NCI-H2107 treated with DMSO at 0.1 percent for 48 hours (cell line): Measurements from ENCODE around the gene GCLC.

Experiments used
- DNase-seq: peaks from one replicate; lab custom pipeline; 2025; ENCODE audit not compliant: unreplicated experiment; lab: John Stamatoyannopoulos, UW

GCLC gene

DNA sequence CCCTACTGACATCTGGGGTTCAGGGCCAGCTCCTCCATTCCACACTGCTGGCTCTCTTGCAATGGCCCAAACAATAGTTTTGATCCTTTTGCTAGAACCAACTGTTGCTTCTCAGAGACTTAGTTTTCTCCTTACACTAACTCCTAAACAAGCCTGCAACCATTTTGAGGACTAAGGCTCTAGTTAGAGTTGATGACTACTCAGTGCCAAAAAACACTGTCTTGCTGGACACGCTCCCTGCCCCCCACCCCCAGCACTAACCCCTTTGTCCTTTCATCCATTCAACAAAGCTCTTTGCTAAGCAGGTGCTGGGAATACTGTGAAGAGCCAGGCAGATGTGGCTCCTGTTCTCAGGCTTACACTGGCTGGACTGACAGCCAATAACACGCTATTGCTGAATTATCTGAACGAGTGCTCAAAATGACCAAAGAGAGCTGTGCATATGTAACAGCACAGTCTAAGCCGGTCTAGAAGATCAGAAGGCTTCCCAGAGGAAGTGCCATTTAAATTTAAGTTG, 17.6 kb downstream of the GCLC start:
- DNase-seq: peak; percentile 12

DNA sequence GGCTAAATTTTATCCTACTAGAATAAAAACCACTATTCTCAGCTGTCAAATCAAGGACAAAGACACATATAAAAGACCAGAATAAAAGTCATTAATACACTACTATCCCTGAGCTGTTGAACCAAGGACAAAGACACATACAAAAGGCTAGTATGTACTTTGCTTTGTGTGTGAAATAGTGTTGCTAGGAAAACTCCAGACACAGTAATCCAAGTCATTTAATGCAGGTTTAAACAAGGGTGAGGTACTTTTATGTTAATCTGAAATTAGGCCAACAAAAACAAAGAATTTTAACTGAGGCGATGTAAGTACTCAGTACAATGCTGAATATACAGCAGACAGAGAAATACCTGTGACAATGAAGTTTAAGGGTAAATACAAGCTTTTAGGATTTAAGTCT, 18.9 kb downstream of the GCLC start:
- no peak for DNase-seq

DNA sequence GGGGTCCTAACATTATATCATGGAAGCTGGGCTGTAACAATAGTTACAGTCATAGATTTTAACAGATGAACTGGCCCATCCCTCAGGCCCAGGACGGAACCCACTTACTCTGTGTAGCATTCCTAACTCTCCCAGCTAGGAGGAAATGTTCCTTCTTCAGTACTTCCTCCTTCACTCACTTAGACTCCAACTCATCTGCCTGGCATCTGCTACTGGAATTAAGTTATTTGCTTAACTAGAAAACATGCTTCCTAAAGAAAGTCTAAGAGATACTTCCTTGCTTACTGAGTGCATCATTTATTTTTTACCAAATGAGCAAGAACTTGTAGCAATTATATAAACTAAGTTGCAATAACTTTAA, 20.5 kb downstream of the GCLC start:
- no peak for DNase-seq

DNA sequence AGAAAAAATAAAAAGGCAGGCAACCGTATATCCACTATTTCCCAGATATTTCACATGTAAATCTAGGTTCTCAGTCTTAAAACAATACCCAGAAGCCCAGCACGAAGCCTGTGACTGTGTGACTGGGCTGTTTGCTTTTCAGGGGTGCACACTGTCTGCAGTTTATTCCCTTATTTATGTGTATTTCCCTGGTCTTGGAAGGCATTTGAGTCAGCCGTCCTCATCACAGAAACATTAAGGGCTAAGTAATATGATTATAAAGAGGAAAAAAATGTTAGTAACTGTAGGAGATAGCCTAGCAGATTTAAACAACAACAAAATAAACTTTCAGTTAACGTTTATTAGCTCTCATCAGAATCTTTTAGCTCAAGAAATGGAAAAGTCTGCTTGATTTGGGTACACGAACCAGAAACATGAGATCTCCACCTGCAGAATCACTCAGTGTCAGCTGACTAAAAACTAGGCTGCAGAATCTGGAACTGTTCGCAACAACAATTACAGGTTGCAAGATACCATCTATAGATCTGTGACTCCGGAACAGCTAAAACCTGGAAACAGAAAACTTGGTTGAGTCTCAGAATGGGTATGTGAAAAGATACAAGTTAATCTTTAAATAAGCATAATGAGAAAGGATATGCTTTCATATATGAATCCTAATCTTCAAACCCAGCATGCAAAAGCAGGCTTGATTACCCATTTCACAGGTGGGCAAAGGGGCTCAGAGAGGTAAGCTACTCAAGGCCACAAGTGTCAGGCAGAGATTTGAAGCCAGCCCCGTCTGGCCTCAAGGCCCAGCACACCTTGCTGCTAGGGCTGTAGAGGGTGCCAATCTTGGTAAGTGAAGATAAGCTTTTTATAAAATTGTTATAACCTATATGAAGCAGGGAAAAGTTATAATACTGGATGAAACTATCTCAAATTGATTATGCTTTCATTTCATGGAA, 21.1 kb downstream of the GCLC start:
- DNase-seq: no peak

DNA sequence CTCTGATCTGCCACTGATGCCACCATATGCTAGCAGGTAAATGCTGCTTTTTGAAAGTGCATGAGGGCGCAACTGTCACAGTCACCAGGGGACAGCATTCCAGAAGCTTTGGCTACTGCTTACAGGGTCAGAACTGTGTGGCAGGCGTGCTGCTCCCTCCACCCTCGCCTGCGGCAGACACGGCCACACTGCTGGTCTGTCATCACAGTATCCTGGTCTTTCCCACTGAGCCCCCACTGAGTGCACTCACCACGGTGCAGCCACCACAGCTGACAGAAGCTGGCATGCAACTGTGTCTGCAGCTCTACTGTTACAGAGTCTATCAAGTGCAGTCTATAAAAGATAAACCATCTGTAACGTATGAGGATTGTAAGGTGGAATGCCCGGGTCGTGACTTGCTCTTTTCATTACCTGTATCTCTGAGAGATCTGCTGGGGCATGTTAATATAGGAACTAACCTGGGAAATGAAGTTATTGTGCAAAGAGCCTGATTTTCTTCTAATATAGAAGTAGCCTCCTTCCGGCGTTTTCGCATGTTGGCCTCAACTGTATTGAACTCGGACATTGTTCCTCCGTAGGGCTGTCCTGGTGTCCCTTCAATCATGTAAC, 24.5 kb downstream of the GCLC start:
- no peak for DNase-seq

DNA sequence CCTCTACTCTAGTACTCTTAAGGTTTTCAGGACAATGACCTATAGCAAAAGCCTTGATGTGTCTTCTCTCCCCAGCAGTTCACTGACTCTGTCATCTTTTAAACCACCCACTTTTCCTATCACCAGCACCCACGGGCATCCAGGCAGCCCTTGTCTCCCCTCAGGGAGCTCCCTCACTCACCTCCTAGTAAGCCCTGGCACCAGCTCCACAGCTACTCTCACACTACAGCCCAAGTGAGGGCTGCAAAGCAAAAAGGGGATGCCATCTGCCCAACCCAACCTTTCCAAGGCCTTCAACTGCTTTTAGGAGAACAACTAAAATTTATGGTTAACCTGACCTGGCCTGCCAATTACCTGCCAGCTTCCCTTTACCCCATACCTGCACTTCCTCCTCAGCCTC, 26.0 kb downstream of the GCLC start:
- DNase-seq: no peak

DNA sequence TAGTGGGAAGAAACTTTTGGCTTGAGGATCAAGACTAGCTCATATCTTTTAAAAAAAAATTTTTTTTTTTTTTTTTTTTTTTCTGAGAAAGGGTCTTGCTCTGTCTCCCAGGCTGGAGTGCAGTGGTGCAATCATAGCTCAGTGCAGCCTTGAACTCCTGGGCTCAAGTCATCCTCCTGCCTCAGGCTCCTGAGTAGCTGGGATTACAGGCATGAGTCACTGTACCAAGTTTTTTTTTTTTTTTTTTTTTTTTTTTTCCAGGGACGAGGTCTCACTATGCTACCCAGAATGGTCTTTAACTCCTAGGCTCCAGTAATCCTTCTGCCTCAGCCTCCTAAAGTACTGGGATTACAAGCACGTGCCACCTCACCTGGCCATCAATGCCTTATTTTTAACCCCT, 27.9 kb downstream of the GCLC start:
- no peak for DNase-seq

DNA sequence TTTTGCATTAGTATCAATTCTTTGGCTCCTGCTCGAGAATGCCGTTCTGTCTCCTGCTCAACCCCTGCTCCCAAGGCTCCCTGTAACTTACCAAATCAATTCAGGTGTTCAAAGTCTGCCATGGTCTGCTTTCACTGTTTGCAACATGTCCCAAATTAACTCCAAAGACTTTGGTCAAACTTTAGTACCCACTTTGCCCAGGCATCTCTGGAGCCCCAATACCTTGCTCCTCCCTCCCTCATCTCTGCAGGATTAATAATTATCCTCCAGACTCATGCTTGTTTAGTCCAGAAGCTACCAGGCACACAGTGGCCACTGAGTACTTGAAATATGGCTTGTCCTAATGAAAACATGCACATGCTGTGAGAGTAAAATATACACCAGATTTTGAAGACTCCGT, 30.2 kb downstream of the GCLC start:
- DNase-seq: no peak

DNA sequence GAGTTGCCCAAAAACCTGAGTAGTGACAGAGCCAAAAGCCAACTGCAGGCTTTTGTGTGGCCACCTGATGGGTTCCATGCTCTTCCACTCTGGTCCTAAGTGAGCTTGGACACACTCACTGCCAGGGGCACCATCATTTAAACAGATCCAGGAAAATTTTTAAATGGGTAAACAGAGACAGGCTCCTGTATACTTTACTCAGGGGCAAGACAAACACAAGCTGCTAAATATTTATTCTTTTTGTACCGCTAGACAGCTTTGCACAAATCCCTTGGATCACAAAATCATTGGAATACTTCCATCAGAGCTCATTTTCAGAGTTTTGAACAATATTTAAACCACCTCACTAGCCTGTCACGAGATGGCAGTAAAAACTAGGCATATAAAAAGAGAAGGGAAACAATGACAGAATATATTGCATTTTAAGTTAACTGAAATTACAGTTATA, 31.4 kb downstream of the GCLC start:
- no peak for DNase-seq

DNA sequence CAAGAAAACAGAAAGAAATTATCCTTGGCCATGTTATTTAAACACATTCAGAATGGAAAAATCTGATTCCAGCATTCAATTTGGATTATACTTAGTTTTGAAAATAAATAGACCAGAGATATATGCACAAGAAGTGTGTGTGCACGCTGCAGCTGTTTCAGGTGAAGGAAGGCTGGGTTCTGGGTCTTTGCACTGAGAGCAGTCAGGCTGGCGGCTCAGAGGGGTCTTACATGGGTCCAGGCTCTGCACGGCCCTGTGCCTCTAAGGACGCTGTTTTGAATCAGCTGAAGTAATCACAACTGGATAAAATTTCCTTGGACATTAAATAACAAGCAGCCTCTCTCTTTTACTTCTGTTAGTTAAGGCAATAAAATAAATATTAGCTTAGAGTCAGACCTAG, 31.8 kb downstream of the GCLC start:
- no peak for DNase-seq

DNA sequence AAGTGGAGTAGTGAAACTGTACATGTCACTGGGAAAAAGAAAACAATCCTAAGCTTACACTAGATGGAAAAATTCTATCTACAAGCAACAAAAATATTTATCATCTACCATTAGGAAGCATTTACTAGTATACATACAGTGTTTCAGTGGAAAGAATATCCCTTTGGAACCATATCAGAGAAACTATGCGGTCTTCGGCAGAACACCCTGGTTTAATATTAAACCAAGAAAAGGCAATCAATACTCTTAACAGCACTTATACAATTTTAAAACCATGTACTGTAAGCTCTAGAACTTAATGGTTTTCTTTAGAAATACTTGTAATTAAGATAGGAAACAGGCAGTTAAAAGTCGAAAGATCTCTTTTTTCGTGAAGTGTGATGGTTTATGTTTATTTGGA, 32.3 kb downstream of the GCLC start:
- DNase-seq: no peak

DNA sequence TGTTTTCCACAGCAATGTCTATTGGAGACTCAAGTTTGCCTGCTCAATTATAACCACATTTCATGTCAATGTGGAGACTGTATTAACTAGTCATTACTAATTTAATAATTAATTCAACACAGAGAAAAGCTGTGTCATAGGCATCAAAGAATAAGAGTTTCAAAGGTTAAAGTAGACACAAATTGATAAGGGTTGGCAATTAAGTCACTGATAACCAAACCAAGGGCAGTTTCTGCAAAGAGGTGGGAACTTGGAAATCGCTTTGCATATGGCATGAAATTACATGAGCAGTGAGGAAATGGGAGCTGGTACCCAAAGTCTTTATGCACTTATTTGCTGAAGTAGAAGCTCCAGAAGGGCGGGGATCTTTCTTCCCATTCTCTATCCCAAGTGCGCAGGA, 34.2 kb downstream of the GCLC start:
- no peak for DNase-seq

DNA sequence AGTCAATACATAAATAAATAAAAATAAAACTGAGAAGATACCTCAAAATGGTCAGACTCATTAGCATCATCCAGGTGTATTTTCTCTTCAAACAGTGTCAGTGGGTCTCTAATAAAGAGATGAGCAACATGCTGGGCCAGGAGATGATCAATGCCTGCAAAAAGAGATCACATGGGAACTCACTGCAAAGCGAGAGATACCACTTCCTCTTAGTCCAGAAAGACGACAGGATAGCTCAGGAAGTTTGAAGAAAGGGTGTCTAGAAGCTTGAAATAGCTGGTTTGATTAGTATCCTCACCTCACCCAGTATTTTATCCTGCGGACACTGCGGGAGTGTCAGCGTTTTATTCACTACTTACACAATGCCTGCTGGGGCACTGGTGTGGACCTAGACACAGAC, 38.0 kb downstream of the GCLC start:
- no peak for DNase-seq

DNA sequence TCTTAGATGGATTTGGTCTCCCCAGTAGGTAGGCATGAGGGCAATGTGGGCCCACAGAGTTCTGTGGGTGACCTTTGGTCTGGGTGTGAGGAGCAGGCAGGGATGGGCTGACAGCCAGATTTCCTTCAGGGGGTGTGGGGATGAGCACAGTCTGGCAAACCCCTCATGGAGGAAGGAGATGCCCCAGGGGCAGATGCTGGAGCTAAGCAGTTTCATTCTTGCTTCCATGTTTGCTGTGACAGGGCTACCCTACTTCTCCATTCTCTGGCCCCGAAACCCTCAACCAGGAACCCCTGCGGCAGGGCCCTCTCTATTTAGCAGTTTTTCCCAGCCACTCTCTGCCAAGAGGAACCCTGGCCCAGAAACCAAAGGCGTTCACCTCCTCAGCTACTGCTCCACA, 40.4 kb downstream of the GCLC start:
- no peak for DNase-seq

DNA sequence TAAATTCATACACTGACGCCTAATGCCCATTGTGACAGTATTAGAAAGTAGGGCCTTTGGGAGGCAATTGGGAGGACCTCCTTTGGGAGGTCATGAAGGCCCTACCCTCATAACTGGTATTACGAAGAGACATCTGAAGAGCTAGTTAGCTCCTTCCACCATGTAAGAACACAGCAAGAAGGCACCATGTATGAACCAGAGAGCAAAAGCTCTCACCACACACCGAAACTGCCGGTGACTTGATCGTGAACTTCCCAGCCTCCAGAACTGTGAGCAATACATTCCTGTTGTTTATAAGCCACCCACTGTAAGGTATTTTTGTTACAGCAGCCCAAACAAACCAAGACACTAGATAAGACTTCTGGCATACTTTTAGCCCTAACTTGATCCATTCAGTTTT, 41.8 kb downstream of the GCLC start:
- DNase-seq: no peak

DNA sequence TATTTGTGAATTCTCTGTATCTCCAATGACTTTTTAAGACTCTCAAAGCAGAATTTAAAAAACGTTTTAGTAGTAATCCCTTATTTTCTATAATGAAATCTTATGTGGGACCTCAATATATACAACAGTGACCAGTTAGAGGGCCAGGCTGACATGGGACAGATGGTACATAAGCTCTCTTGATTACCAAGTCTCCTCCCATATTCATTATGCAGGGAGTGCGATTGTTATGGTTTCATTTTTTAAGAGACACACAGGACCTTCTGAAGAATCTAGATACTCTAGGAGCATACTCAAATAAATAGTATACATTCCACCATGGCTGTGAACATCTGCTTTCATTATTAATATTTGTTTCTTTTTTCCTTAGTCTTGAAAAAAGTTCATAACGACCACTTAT, 43.5 kb downstream of the GCLC start:
- DNase-seq: no peak

DNA sequence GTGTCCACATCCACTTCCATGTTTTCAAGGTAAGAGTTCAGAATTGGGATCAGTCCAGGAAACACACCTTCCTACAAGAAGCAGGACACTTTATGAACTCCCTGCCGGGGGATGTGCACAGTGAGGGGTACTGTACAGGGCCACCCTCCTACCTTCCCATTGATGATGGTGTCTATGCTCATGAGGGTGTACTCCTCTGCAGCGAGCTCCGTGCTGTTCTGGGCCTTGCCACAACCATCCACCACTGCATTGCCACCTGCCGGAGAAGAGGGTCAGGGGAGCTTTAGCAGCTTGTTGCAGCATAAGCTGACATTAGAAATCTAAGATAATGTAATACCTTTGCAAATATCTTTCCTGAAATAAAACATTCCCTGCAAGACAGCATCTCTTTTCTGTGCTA, 44.8 kb downstream of the GCLC start:
- no peak for DNase-seq

DNA sequence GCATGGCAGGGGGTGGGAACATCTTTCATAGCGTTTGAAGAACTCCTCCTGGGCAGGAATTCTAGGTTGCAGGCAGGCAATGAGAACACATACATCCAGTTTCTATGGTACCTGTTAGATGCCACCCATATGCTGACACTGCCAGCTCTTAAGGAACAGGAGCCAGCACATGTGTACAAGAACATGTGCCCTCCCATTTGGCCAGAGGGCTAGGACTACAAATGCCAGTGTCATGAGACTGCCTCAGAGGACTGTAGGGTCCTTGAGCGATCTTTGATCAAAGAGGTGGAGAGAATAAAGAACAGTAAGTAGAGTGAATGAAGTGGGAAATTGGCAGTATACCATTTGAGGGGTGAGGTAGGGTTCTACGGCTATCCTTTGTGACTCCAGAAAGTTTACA, 45.8 kb downstream of the GCLC start:
- no peak for DNase-seq

DNA sequence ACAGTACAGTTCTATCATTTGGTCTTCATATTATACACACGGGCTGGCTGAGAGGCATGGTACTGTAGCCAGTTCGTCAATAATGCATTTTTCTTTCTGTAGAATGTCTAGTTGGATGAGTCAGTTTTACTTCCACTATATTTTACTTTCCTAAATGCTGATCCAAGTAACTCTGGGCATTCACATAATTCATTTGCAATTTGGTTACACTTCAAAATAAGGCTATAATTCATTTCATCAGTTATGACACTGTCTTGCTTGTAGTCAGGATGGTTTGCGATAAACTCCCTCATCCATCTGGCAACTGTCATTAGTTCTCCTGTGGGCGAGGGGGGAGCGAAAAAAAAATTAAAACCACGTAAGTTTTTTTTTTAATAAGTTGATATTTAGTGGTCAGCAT, 46.3 kb downstream of the GCLC start:
- DNase-seq: no peak

DNA sequence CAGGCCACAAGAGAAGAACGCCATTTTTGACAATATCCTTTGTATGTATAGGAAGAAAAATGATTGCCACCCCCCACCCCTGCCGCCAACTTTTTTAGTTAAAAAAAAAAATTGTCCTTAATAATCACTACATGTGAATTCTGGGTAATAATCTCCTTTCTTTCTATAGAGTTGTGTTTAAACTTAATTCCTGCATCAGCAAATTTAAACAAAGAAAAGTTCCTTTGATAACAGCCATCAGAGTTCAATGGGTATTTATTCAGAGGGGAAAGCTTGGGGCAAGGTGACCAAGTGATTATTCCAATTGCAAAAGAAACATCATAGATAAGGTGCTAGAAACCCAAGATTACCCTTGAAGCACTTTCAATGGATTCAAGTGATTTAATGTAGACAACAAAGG, 47.0 kb downstream of the GCLC start:
- no peak for DNase-seq

DNA sequence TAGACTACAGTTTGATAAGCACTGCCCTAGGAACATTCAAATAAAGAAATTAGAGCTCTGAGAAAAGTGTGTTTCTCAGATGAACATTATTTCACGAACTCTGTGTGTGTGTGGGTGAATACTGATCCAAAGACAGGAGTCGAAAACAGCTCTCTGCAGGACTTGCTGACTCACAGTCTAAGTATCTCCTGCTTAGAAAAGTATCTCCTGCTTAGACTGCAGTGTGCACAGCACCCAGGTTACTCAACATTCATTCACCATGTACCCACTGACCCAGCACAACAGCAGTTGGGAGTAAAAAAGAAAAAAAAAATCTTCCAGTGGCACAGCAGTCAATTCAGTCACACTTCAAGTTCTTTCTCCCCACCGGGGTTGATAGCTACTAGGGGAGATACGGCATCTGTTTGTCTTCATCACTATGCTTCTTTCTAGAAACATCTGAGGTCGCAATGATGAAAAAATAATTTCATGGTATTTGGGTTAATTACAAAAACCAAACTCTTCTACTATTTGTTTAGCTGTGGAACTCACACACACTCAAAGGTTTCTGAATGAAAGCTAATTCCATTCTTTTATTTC, 48.0 kb downstream of the GCLC start:
- no peak for DNase-seq
